H1 (cell line): Measurements from ENCODE around the gene SVOPL. TPM values are rescaled to one million over a fixed set of nuclear protein-coding genes. Genes with fewer than 3 reads are reported as not detected.

Experiments used
- CTCF ChIA-PET: fragments of 300-600 bp; sonication (Branson Sonifier 250); formaldehyde crosslinking; loops from one replicate; lab custom pipeline; 2021; ENCODE audit not compliant: partially characterized antibody; lab: Charles Lee
- POLR2A ChIA-PET: fragments of 300-600 bp; sonication (Branson Sonifier 250); formaldehyde crosslinking; loops from one replicate; lab custom pipeline; 2021; ENCODE audit warnings: inconsistent platforms; ENCODE audit not compliant: partially characterized antibody; lab: Charles Lee
- DNase-seq, 2 experiments: peaks; one replicate each; pipeline versions ENCODE4 v3.0.0 to v3.0.0-alpha.2; 2010 to 2022; ENCODE audit warnings: low spot score in 2 of 2, low read depth in 1 of 2, mixed read lengths in 1 of 2
- FAIRE-seq: peaks from 2 replicates; lab custom pipeline; 2011; peaks lifted over from hg19 to GRCh38; lab: Jason Lieb, UNC
- H2AFZ ChIP-seq: 2 replicates; pipeline ENCODE4 v1.8.1; 2012; ENCODE audit warnings: low read length, inconsistent platforms
- H2AK5ac ChIP-seq: 2 replicates; pipeline ENCODE4 v1.6.1; 2013; ENCODE audit warnings: low read depth, low read length
- H2BK120ac ChIP-seq: replicated peaks from 2 replicates; pipeline ENCODE3; 2013; ENCODE audit warnings: low read depth, low read length, inconsistent platforms
- H2BK12ac ChIP-seq: 2 replicates; pipeline ENCODE4 v1.6.1; 2013; ENCODE audit warnings: low read depth, low read length
- H2BK15ac ChIP-seq: 2 replicates; pipeline ENCODE4 v1.6.1; 2013; ENCODE audit warnings: low read length
- H2BK20ac ChIP-seq: 2 replicates; pipeline ENCODE4 v1.6.1; 2013; ENCODE audit warnings: low read length
- H2BK5ac ChIP-seq: 2 replicates; pipeline ENCODE4 v1.6.1; 2013; ENCODE audit warnings: low read depth, low read length
- H3K14ac ChIP-seq: 2 replicates; pipeline ENCODE4 v1.6.1; 2013; ENCODE audit warnings: inconsistent platforms; ENCODE audit not compliant: insufficient read length
- H3K18ac ChIP-seq: 2 replicates; pipeline ENCODE4 v1.6.1; 2013; ENCODE audit warnings: low read length; ENCODE audit errors: extremely low read depth
- H3K23ac ChIP-seq: 2 replicates; pipeline ENCODE4 v1.6.1; 2013; ENCODE audit warnings: inconsistent platforms; ENCODE audit not compliant: insufficient read length
- H3K23me2 ChIP-seq: 2 replicates; pipeline ENCODE4 v1.6.1; 2013; ENCODE audit warnings: low read depth, low read length
- H3K27ac ChIP-seq: 2 replicates; pipeline ENCODE4 v1.6.1; 2011; ENCODE audit warnings: low read depth, low read length, inconsistent platforms
- H3K27me3 ChIP-seq, 4 experiments: replicated peaks in 1 of 4; 1 replicate in 1 of 4; 2 replicates in 3 of 4; pipeline versions ENCODE4 v1.6.1 to v1.8.1; 2011 to 2013; ENCODE audit warnings: low read length in 3 of 4, mild to moderate bottlenecking in 3 of 4, inconsistent platforms in 2 of 4, mixed read lengths in 2 of 4, moderate library complexity in 1 of 4; ENCODE audit not compliant: control insufficient read depth in 3 of 4, insufficient read depth in 3 of 4; ENCODE audit errors: extremely low read depth in 1 of 4
- H3K36me3 ChIP-seq, 4 experiments: 2 replicates each; pipeline versions ENCODE4 v1.6.1 to v1.8.1; 2011 to 2013; ENCODE audit warnings: mild to moderate bottlenecking in 4 of 4, low read length in 3 of 4, moderate library complexity in 2 of 4, control low read depth in 1 of 4, inconsistent platforms in 1 of 4; ENCODE audit not compliant: insufficient read depth in 4 of 4, control insufficient read depth in 2 of 4
- H3K4ac ChIP-seq: replicated peaks from 2 replicates; pipeline ENCODE3; 2013; ENCODE audit warnings: low read length, low read depth, mixed read lengths, inconsistent platforms; ENCODE audit not compliant: insufficient read length
- H3K4me1 ChIP-seq, 4 experiments: replicated peaks in 1 of 4; 1 replicate in 1 of 4; 2 replicates in 3 of 4; pipeline versions ENCODE4 v1.6.1 to v1.8.1; 2011 to 2013; ENCODE audit warnings: low read length in 3 of 4, inconsistent platforms in 2 of 4, mixed read lengths in 1 of 4; ENCODE audit not compliant: insufficient read depth in 4 of 4, control insufficient read depth in 3 of 4
- H3K4me2 ChIP-seq, 2 experiments: 2 replicates each; pipeline versions ENCODE4 v1.6.1 to v1.8.1; 2011 to 2013; ENCODE audit warnings: low read depth in 2 of 2, low read length in 2 of 2, control low read depth in 1 of 2, inconsistent platforms in 1 of 2, mild to moderate bottlenecking in 1 of 2; ENCODE audit not compliant: insufficient read depth in 1 of 2
- H3K4me3 ChIP-seq, 4 experiments: fragments of 200-600, 300-600 bp in 1 of 4; sonication (generic), shearing (Covaris generic), sonication (Bioruptor Twin) in 1 of 4; 2 replicates each; pipeline versions ENCODE4 v1.5.1 to v1.8.1; 2011 to 2016; ENCODE audit warnings: low read length in 4 of 4, low read depth in 3 of 4, control low read depth in 2 of 4, inconsistent platforms in 2 of 4, mild to moderate bottlenecking in 2 of 4, mixed read lengths in 1 of 4, moderate library complexity in 1 of 4; ENCODE audit not compliant: insufficient read depth in 2 of 4; ENCODE audit errors: extremely low read depth in 1 of 4
- H3K56ac ChIP-seq: replicated peaks from 2 replicates; pipeline ENCODE3; 2013; ENCODE audit warnings: low read depth, mild to moderate bottlenecking, mixed read lengths, low read length, inconsistent platforms; ENCODE audit not compliant: insufficient read length
- H3K79me1 ChIP-seq: 2 replicates; pipeline ENCODE4 v1.6.1; 2013; ENCODE audit warnings: low read depth, low read length, control low read depth
- H3K79me2 ChIP-seq, 2 experiments: 2 replicates each; pipeline versions ENCODE4 v1.6.1 to v1.8.1; 2012 to 2013; ENCODE audit warnings: low read length in 2 of 2, mild to moderate bottlenecking in 2 of 2, inconsistent platforms in 1 of 2; ENCODE audit not compliant: insufficient read depth in 2 of 2, control insufficient read depth in 1 of 2
- H3K9ac ChIP-seq, 4 experiments: replicated peaks in 1 of 4; 1 replicate in 1 of 4; 2 replicates in 3 of 4; pipeline versions ENCODE4 v1.6.1 to v1.8.1; 2011 to 2013; ENCODE audit warnings: low read depth in 3 of 4, low read length in 3 of 4, control low read depth in 2 of 4, mild to moderate bottlenecking in 2 of 4, moderate library complexity in 2 of 4, inconsistent platforms in 1 of 4; ENCODE audit errors: extremely low read depth in 1 of 4
- H3K9me3 ChIP-seq, 2 experiments: 2 replicates each; pipeline versions ENCODE4 v1.6.1 to v1.8.1; 2012 to 2013; ENCODE audit warnings: mild to moderate bottlenecking in 2 of 2, moderate library complexity in 2 of 2, control low read depth in 1 of 2, inconsistent platforms in 1 of 2, low read depth in 1 of 2, low read length in 1 of 2, mixed read lengths in 1 of 2; ENCODE audit not compliant: insufficient read depth in 2 of 2
- H4K20me1 ChIP-seq, 2 experiments: replicated peaks in 1 of 2; 2 replicates each; pipeline versions ENCODE3 to v1.8.1; 2011 to 2013; ENCODE audit warnings: inconsistent platforms in 2 of 2, low read length in 2 of 2, mild to moderate bottlenecking in 1 of 2; ENCODE audit not compliant: insufficient read depth in 2 of 2, control insufficient read depth in 1 of 2
- H4K5ac ChIP-seq: 2 replicates; pipeline ENCODE4 v1.6.1; 2013; ENCODE audit warnings: low read length, low read depth, mixed read lengths, inconsistent platforms; ENCODE audit not compliant: insufficient read length
- H4K8ac ChIP-seq: 2 replicates; pipeline ENCODE4 v1.8.0; 2013; ENCODE audit warnings: mild to moderate bottlenecking, moderate library complexity, low read length, inconsistent platforms; ENCODE audit not compliant: insufficient read depth; ENCODE audit errors: extremely low read depth
- H4K91ac ChIP-seq: replicated peaks from 2 replicates; pipeline ENCODE3; 2013; ENCODE audit warnings: low read length, mixed read lengths, inconsistent platforms; ENCODE audit not compliant: insufficient read length
- ASH2L ChIP-seq: fragments of 200-600, 300-600 bp; sonication (generic); IDR thresholded peaks from one replicate; pipeline ENCODE4 v1.7.1; 2017; ENCODE audit warnings: low read length
- CHD1 ChIP-seq: IDR thresholded peaks from 2 replicates; pipeline ENCODE4 v1.6.1; 2012; ENCODE audit warnings: low read depth, low read length, improper control_type of control experiment
- CHD2 ChIP-seq: IDR thresholded peaks from 2 replicates; pipeline ENCODE4 v1.6.1; 2012; ENCODE audit warnings: low read length, improper control_type of control experiment
- GABPA ChIP-seq: IDR thresholded peaks from 2 replicates; pipeline ENCODE4 v1.6.1; 2011; ENCODE audit warnings: mild to moderate bottlenecking, low read length, moderate library complexity, borderline replicate concordance; ENCODE audit not compliant: insufficient read depth
- HDAC2 ChIP-seq, 2 experiments: fragments of 300-600 bp in 1 of 2; sonication (generic) in 1 of 2; IDR thresholded peaks; 2 replicates each; pipeline ENCODE4 v1.6.1; 2011 to 2012; ENCODE audit warnings: low read depth in 2 of 2, low read length in 2 of 2, mild to moderate bottlenecking in 2 of 2, moderate library complexity in 2 of 2, borderline replicate concordance in 1 of 2, inconsistent platforms in 1 of 2
- HDAC6 ChIP-seq: IDR thresholded peaks from one replicate; pipeline ENCODE4 v1.7.1; 2012; ENCODE audit warnings: low read depth, mild to moderate bottlenecking, inconsistent platforms, low read length, moderate library complexity
- JUN ChIP-seq: IDR thresholded peaks from 2 replicates; pipeline ENCODE4 v1.6.1; 2011; ENCODE audit warnings: low read depth, mild to moderate bottlenecking, improper control_type of control experiment, low read length
- KDM4A ChIP-seq: IDR thresholded peaks from one replicate; pipeline ENCODE4 v1.7.1; 2012; ENCODE audit warnings: low read depth, mild to moderate bottlenecking, moderate library complexity, low read length, inconsistent platforms; ENCODE audit not compliant: severe bottlenecking
- MAX ChIP-seq: IDR thresholded peaks from 2 replicates; pipeline ENCODE4 v1.6.1; 2012; ENCODE audit warnings: inconsistent platforms
- NRF1 ChIP-seq: IDR thresholded peaks from 2 replicates; pipeline ENCODE4 v1.6.1; 2011; ENCODE audit warnings: mild to moderate bottlenecking, low read depth, low read length, improper control_type of control experiment
- SIRT6 ChIP-seq: IDR thresholded peaks from one replicate; pipeline ENCODE4 v1.7.1; 2012; ENCODE audit warnings: low read length, inconsistent platforms
- TAF7 ChIP-seq: optimal IDR thresholded peaks from 2 replicates; pipeline ENCODE3; 2011; ENCODE audit warnings: low read depth, mild to moderate bottlenecking, inconsistent platforms, low read length, moderate library complexity, borderline replicate concordance
- USF2 ChIP-seq: IDR thresholded peaks from 2 replicates; pipeline ENCODE4 v1.6.1; 2011; ENCODE audit warnings: low read length, improper control_type of control experiment
- YY1 ChIP-seq: IDR thresholded peaks from 2 replicates; pipeline ENCODE4 v1.6.1; 2011; ENCODE audit warnings: low read depth, mild to moderate bottlenecking, low read length
- WGBS, 2 experiments: shearing (Covaris generic) in 1 of 2; methylation state at CpG; one replicate each; pipeline versions ENCODE4 v1.1.6 to v1.1.7; 2013 to 2015; ENCODE audit warnings: low lambda C conversion rate in 2 of 2, mixed read lengths in 2 of 2, inconsistent platforms in 1 of 2, low coverage in 1 of 2, missing lambda C conversion rate in 1 of 2; ENCODE audit not compliant: insufficient replicate concordance in 2 of 2, insufficient coverage in 1 of 2, insufficient read length in 1 of 2; ENCODE audit errors: extremely low coverage in 1 of 2, missing lambda C conversion rate in 1 of 2; 5-methylcytosine and 5-hydroxymethylcytosine counted together
- polyA plus RNA-seq, 7 experiments: library from polyadenylated mRNA; depleted of rRNA in 3 of 7; stranded (reverse) in 5 of 7; unstranded in 2 of 7; fragments of >200 nt in 5 of 7; fragments of 200-250 nt in 2 of 7; gene quantifications; 1 replicate in 5 of 7; 2 replicates in 1 of 7; 4 replicates in 1 of 7; pipeline versions ENCODE4 v1.2.1 to v1.2.3, GENCODE V29; 2011 to 2013; ENCODE audit warnings: missing spikeins in 2 of 7, mixed read lengths in 2 of 7
- total RNA-seq: library from RNA; stranded (reverse); fragmentation: NEBNext Ultra II Directional; extraction: Animal tissue kit (Norgen Biotek cat#: 25700); gene quantifications from 2 replicates; pipeline ENCODE4 v1.2.1, GENCODE V29; 2021

SVOPL gene
- total and polyA plus RNA-seq, 2 of the 8 experiments (the other 6 are each of a cell fraction or from before 2014, with no cell fraction given) = 1.1 to 1.4 TPM

- TF ChIP-seq CHD1 (no peak), HDAC6 (no peak), YY1 (no peak), NRF1 (no peak), JUN (no peak), KDM4A (no peak), CHD2 (no peak), MAX (no peak), HDAC2 (IDR thresholded peaks at IDR 0.05; ENCODE audit: borderline replicate concordance in 1 of 2, low read depth in 2 of 2, low read length in 2 of 2) (no peak), ASH2L (no peak), USF2 (no peak), SIRT6 (no peak), GABPA (no peak), TAF7 (no peak)
- TF ChIP-seq, all 59 proteins: peak for 0
- Histone ChIP-seq H4K91ac (no peak overlapping the region), H2BK120ac (no peak overlapping the region), H3K4me3 (no peak overlapping the region), H3K79me1 (no peaks in the 10 kb centered on the region), H3K56ac (no peak overlapping the region), H2AFZ (no peak overlapping the region), H2AK5ac (0 out of 2 replicates have a peak overlapping the region, but pooled peaks have one; percentile 34), H3K4ac (no peak overlapping the region), H3K23me2 (no peaks in the 10 kb centered on the region), H3K18ac (no peak overlapping the region), H3K79me2 (no peaks in the 10 kb centered on the region), H3K4me2 (no peak overlapping the region), H3K9ac (no peak overlapping the region), H2BK20ac (peak overlapping the region; percentile 72; the same call in 1 of the 2 replicates), H3K4me1 (peaks cover 0 to 5% (median 0%) of the 10 kb centered on the region in 4 experiments; a peak in 2 of 7 replicates), H3K27ac (no peak overlapping the region), H3K27me3 (no peaks in the 10 kb centered on the region), H3K23ac (no peak overlapping the region), H4K5ac (no peak overlapping the region), H2BK15ac (peak overlapping the region; percentile 53; the same call in 1 of the 2 replicates), H2BK5ac (no peak overlapping the region), H2BK12ac (0 out of 2 replicates have a peak overlapping the region, but pooled peaks have one; percentile 50), H3K14ac (no peak overlapping the region), H4K20me1 (no peaks in the 10 kb centered on the region), H3K9me3 (peaks cover 0 to 4% of the 10 kb centered on the region in 2 experiments; a peak in 1 of 4 replicates), H3K36me3 (no peaks in the 10 kb centered on the region), H4K8ac (no peak overlapping the region)
- no peak for DNase-seq
- FAIRE-seq = no peak
- CTCF ChIA-PET = no interaction called here
- WGBS, 2 experiments = 93% methylated on average over 5 of the region's 5 CpGs; no CpG with 5 or more reads in 1 of the 2 experiments
- POLR2A ChIA-PET = interaction anchor here (0.7 kb wide), 1 partner anchor 11 kb away, joined by 3 read pairs; no protein-coding TSS in a partner anchor
These were observed 40.2 kb upstream of the SVOPL start for GRCh38 chr7:138741453-138741735.
